Glutamatergic neuron (in vitro differentiated cells): ENCODE results near the gene CABP4. TPM values are rescaled to one million over a fixed set of nuclear protein-coding genes. Genes with fewer than 3 reads are reported as not detected.
A peak's percentile ranks its signal among the peaks of the same experiment; 100 is the strongest.

Experiments
- DNase-seq: peaks from one replicate; pipeline ENCODE4 v3.0.0; 2022
- H3K27ac Mint-ChIP-seq: one replicate; pipeline ENCODE4 v1.8.0; 2020; ENCODE audit warnings: mild to moderate bottlenecking, mixed read lengths, inconsistent platforms; ENCODE audit not compliant: unreplicated experiment
- H3K27me3 Mint-ChIP-seq: one replicate; pipeline ENCODE4 v1.8.0; 2020; ENCODE audit warnings: mild to moderate bottlenecking, moderate library complexity, mixed read lengths, inconsistent platforms; ENCODE audit not compliant: unreplicated experiment
- H3K36me3 Mint-ChIP-seq: one replicate; pipeline ENCODE4 v1.8.0; 2020; ENCODE audit warnings: mild to moderate bottlenecking, mixed read lengths, inconsistent platforms; ENCODE audit not compliant: unreplicated experiment
- H3K4me1 Mint-ChIP-seq: one replicate; pipeline ENCODE4 v1.8.0; 2020; ENCODE audit warnings: mild to moderate bottlenecking, low read depth, mixed read lengths, inconsistent platforms; ENCODE audit not compliant: unreplicated experiment
- H3K4me3 Mint-ChIP-seq: one replicate; pipeline ENCODE4 v1.8.0; 2020; ENCODE audit warnings: mild to moderate bottlenecking, mixed read lengths, inconsistent platforms; ENCODE audit not compliant: unreplicated experiment
- H3K9me3 Mint-ChIP-seq: one replicate; pipeline ENCODE4 v1.8.0; 2020; ENCODE audit warnings: mild to moderate bottlenecking, moderate library complexity, mixed read lengths, inconsistent platforms; ENCODE audit not compliant: unreplicated experiment
- total RNA-seq: library from RNA; stranded (reverse); fragmentation: NEBNext Ultra II Directional; extraction: Animal tissue kit (Norgen Biotek cat#: 25700); gene quantifications from one replicate; pipeline ENCODE4 v1.2.1, GENCODE V29; 2021; ENCODE audit not compliant: unreplicated experiment
- TF ChIP-seq, protein P1 (sequence below): fragments of 200-600 bp; sonication (generic); IDR thresholded peaks from one replicate; pipeline ENCODE4 v1.5.0; 2021; ENCODE audit not compliant: partially characterized antibody, unreplicated experiment

The CABP4 gene
- total RNA-seq, 1 donor from 2014 or later: not detected

DNA sequence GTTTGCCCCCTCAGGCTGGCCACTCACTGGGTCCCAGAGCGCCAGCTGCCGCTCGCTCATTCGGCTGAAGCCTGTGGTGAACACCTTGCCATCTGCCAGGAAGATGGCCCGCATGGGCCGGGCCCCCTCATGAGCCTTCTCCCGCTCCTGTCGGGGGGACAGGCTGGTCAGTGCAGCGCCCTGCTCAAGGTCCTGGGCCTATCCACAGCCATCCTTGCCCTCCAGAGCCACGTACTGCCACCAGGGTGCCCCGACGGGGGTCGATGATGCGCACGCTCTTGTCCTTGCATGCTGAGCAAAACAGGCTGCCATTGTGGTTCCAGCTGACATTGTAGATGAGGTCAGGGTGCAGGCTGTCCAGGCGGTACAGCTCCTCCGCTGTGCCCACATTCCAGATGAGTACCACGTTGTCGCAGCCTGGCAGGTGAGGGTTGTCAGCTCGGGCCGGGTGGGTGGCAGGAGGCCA, 14.0 kb upstream of the CABP4 start:
- H3K9me3 Mint-ChIP-seq: peaks cover 3% of the 10 kb centered on the region
- peaks cover 7% of the 10 kb centered on the region for H3K4me1 Mint-ChIP-seq
- no peaks in the 10 kb centered on the region for H3K36me3 Mint-ChIP-seq
- DNase-seq: no peak
- no peak overlapping the region for H3K27ac Mint-ChIP-seq
- H3K4me3 Mint-ChIP-seq: no peak overlapping the region
- H3K27me3 Mint-ChIP-seq: peaks cover 16% of the 10 kb centered on the region
- TF ChIP-seq, protein P1, sequence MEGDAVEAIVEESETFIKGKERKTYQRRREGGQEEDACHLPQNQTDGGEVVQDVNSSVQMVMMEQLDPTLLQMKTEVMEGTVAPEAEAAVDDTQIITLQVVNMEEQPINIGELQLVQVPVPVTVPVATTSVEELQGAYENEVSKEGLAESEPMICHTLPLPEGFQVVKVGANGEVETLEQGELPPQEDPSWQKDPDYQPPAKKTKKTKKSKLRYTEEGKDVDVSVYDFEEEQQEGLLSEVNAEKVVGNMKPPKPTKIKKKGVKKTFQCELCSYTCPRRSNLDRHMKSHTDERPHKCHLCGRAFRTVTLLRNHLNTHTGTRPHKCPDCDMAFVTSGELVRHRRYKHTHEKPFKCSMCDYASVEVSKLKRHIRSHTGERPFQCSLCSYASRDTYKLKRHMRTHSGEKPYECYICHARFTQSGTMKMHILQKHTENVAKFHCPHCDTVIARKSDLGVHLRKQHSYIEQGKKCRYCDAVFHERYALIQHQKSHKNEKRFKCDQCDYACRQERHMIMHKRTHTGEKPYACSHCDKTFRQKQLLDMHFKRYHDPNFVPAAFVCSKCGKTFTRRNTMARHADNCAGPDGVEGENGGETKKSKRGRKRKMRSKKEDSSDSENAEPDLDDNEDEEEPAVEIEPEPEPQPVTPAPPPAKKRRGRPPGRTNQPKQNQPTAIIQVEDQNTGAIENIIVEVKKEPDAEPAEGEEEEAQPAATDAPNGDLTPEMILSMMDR: no peak

DNA sequence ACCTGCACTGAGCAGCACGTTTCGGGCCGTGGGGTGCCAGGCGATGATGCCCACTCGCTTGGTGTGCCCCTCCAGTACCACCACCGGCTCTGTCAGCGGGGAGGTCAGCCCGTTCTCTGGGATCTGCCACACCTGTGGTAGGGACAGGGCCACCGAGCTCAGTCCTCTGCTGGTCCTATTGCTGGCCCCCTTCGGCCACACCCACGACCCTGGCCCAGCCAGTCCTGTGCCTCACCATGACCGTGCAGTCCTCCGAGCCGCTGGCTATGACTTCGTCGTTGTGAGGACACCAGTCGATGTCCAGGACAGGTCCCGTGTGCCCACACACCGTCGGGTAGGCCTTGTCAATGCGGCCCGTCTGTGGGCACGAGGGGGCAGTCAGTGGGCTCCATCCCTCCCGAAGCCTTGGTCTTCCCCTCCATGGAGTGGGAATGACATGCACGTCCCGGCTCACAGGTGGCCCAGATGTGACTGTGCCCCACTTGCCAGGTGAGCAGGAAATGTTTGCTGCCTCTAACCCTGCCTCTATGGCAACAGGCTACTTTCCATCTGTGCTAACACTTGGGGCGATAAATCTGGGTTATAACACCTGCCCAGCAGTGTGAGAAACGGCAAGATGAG, 13.3 kb upstream of the CABP4 start:
- Mint-ChIP-seq H3K4me1 (peaks cover 2% of the 10 kb centered on the region), H3K36me3 (no peaks in the 10 kb centered on the region), H3K9me3 (peaks cover 2% of the 10 kb centered on the region), H3K27me3 (peaks cover 16% of the 10 kb centered on the region), H3K27ac (peak overlapping the region; percentile 59), H3K4me3 (peak overlapping the region; percentile 87)
- TF ChIP-seq, protein P1: no peak
- DNase-seq: no peak

DNA sequence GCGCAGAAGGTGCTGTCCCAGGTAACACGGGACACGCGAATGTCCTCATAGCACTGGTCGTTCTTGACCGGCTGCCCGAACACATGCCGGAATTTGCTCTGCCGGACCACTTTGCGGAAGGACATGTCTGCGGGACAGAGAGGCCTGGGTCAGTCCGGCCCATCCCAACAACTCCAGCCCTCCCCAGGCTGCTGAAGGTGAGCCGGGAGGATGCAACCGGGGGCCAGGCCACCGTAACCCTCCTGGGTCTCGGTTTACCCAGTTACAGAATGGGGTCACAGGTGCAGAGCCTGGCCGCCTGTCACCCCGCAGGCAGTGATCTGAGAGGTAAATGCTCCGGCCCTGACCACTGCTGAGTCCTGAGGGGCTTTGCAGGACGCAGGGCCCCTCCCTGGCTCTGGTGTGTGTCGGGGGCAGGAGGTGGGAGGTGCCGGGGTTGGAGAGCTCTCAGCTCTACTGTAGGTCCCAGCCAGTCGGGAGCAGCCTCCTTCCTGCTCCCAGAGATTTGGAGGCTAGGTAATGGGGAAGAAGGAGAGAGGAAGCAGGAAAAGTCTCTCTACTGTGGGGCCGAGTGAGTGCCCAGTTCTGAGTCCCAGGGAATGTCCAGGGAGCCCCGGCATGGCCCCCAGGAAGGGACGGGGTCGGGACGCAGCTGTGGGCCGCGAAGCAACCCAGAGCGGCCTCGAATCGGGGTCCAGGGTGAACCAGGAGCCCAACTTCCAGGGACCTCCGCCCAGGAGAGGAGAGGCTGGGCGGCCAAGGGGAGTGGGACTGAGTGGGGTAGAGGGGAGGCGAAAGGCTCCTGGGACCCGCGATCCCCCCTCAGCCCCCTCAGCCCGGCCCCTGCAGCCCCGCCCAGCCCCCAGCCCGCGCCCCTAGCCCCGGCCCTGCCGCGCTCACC, 12.4 kb upstream of the CABP4 start:
- Mint-ChIP-seq H3K27me3 (peaks cover 16% of the 10 kb centered on the region), H3K9me3 (peaks cover 2% of the 10 kb centered on the region), H3K4me3 (peak overlapping the region; percentile 87), H3K4me1 (peaks cover 2% of the 10 kb centered on the region), H3K27ac (peak overlapping the region; percentile 28), H3K36me3 (no peaks in the 10 kb centered on the region)
- TF ChIP-seq, protein P1: no peak
- DNase-seq: no peak

DNA sequence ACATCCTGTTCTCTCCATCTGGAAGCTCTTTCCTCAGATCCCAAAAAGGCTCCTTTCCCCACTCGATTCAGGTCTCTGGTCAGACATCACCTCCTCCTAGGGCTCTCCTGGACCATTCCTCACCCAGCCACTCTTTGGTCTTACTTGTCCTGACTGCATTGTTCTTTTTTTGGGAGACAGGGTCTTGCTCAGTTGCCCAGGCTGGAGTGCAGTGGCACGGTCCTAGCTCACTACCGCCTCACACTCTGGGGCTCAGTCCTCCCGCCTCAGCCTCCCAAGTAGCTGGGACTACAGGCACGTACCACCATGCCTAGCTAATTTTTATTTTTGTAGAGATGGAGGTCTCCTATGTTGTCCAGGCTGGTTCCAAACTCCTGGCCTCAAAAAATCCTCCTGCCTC, 9.6 kb upstream of the CABP4 start:
- DNase-seq: no peak
- Mint-ChIP-seq H3K36me3 (no peaks in the 10 kb centered on the region), H3K9me3 (peaks cover 5% of the 10 kb centered on the region), H3K27me3 (peaks cover 19% of the 10 kb centered on the region), H3K4me3 (no peak overlapping the region), H3K27ac (no peak overlapping the region), H3K4me1 (peaks cover 4% of the 10 kb centered on the region)
- TF ChIP-seq, protein P1: no peak

DNA sequence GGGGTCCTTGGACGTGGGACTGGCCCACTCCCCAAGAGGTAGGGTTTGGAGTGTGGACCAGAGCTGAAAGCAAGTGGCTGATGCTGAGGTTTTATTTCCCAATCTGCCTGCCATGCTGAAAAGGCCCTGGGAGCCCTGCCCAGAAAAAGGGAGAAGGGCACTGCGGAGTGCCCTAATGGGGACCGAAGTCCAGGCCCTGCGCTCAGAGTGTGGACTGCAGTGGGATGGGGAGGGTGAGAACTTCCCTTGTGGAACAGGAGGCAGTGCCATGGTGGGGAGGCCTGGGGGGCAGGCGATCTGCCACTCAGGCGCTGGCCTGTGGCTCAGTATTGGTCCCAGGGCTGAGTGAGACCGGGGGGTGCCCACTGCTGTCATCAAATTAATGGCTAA, 6.9 kb upstream of the CABP4 start:
- no peak for DNase-seq
- TF ChIP-seq, protein P1: no peak
- Mint-ChIP-seq H3K4me3 (no peak overlapping the region), H3K27me3 (peaks cover 13% of the 10 kb centered on the region), H3K27ac (no peak overlapping the region), H3K4me1 (peaks cover 4% of the 10 kb centered on the region), H3K36me3 (no peaks in the 10 kb centered on the region), H3K9me3 (peaks cover 11% of the 10 kb centered on the region)
